Caco-2 (cell line): ENCODE data around the gene CYS1. TPM values are rescaled to one million over a fixed set of nuclear protein-coding genes. Genes with fewer than 3 reads are reported as not detected.

ENCODE experiments used
- BruUV-seq: library from RNA; stranded (reverse); fragments of 400-500 nt; replicated peaks from 2 replicates; lab custom pipeline; 2021; lab: Mats Ljungman, UMichigan
- CTCF ChIA-PET: fragments of 300-600 bp; sonication (Branson Sonifier 250); formaldehyde crosslinking; loops from one replicate; lab custom pipeline; 2022; ENCODE audit warnings: antibody characterized with exemption; lab: Charles Lee
- POLR2A ChIA-PET: fragments of 300-600 bp; sonication (Branson Sonifier 250); formaldehyde crosslinking; loops from one replicate; lab custom pipeline; 2022; ENCODE audit warnings: antibody characterized with exemption; lab: Charles Lee
- DNase-seq, 2 experiments: peaks; one replicate each; pipeline versions ENCODE4 v3.0.0 to v3.0.0-alpha.2; 2020 to 2022
- H3K27me3 ChIP-seq: replicated peaks from 2 replicates; pipeline ENCODE4 v1.6.0; 2011; ENCODE audit warnings: low read length; ENCODE audit not compliant: control insufficient read depth, insufficient read depth
- H3K36me3 ChIP-seq: 2 replicates; pipeline ENCODE4 v1.5.1; 2011; ENCODE audit warnings: low read length; ENCODE audit not compliant: control insufficient read depth, insufficient read depth
- H3K4me1 ChIP-seq: fragments of 250-450 bp; sonication (Bioruptor Pico); 2 replicates; pipeline ENCODE4 v1.5.1; 2020; ENCODE audit warnings: mild to moderate bottlenecking
- H3K4me3 ChIP-seq: 2 replicates; pipeline ENCODE4 v1.5.1; 2011; ENCODE audit warnings: low read depth, mild to moderate bottlenecking, control low read depth, low read length
- H3K9me3 ChIP-seq: fragments of 250-450 bp; sonication (Bioruptor Pico); 2 replicates; pipeline ENCODE4 v1.5.1; 2020; ENCODE audit warnings: mild to moderate bottlenecking, moderate library complexity
- H3K27ac Mint-ChIP-seq: one replicate; pipeline ENCODE4 v1.8.0; 2022; ENCODE audit warnings: mixed read lengths; ENCODE audit not compliant: unreplicated experiment
- H3K27me3 Mint-ChIP-seq: one replicate; pipeline ENCODE4 v1.8.0; 2022; ENCODE audit warnings: mixed read lengths; ENCODE audit not compliant: insufficient read depth, unreplicated experiment
- H3K36me3 Mint-ChIP-seq: one replicate; pipeline ENCODE4 v1.8.0; 2022; ENCODE audit warnings: mild to moderate bottlenecking, mixed read lengths; ENCODE audit not compliant: insufficient read depth, unreplicated experiment
- H3K4me1 Mint-ChIP-seq: one replicate; pipeline ENCODE4 v1.8.0; 2022; ENCODE audit warnings: low read depth, mixed read lengths; ENCODE audit not compliant: unreplicated experiment
- H3K4me3 Mint-ChIP-seq: one replicate; pipeline ENCODE4 v1.8.0; 2022; ENCODE audit warnings: mild to moderate bottlenecking, moderate library complexity, mixed read lengths; ENCODE audit not compliant: unreplicated experiment
- H3K9me3 Mint-ChIP-seq: one replicate; pipeline ENCODE4 v1.8.0; 2022; ENCODE audit warnings: mixed read lengths; ENCODE audit not compliant: unreplicated experiment
- CTCF ChIP-seq, 2 experiments: fragments of 200-600 bp in 1 of 2; IDR thresholded peaks; 1 replicate in 1 of 2; 2 replicates in 1 of 2; pipeline versions ENCODE4 v1.5.1 to v1.8.0; 2011 to 2022; ENCODE audit warnings: antibody characterized with exemption in 1 of 2, control low read depth in 1 of 2, inconsistent platforms in 1 of 2, low read depth in 1 of 2, low read length in 1 of 2, mild to moderate bottlenecking in 1 of 2, moderate library complexity in 1 of 2; ENCODE audit not compliant: insufficient read depth in 1 of 2, severe bottlenecking in 1 of 2, unreplicated experiment in 1 of 2
- intact Hi-C: fragments of 100-400 bp; cut with micrococcal nuclease; formaldehyde crosslinking; loops from one replicate; pipeline ENCODE4 v1.10.0; 2022; ENCODE audit not compliant: unreplicated experiment
- total RNA-seq: library from RNA; stranded (reverse); gene quantifications from 2 replicates; pipeline ENCODE4 v1.2.3, GENCODE V29; 2022

The CYS1 gene
- total RNA-seq, 1 experiment from 2014 or later: 1.4 TPM

- no peak for TF ChIP-seq CTCF (IDR thresholded peaks at IDR 0.05; ENCODE audit: insufficient read depth in 1 of 2, low read depth in 1 of 2, low read length in 1 of 2, severe bottlenecking in 1 of 2, unreplicated experiment in 1 of 2)
- Histone ChIP-seq H3K9me3 (no peaks in the 10 kb centered on the region), H3K4me1 (no peaks in the 10 kb centered on the region), H3K36me3 (no peaks in the 10 kb centered on the region), H3K4me3 (no peak overlapping the region), H3K27me3 (no peaks in the 10 kb centered on the region)
- Mint-ChIP-seq H3K27ac (no peak overlapping the region), H3K4me3 (no peak overlapping the region), H3K4me1 (peaks cover 8% of the 10 kb centered on the region), H3K36me3 (no peaks in the 10 kb centered on the region), H3K9me3 (no peaks in the 10 kb centered on the region), H3K27me3 (no peaks in the 10 kb centered on the region)
- intact Hi-C loops: no loop called here
- ChIA-PET CTCF (interaction anchor here (0.7 to 1.3 kb wide), 2 partner anchors 10 to 51 kb away, joined by 3 to 4 read pairs; no protein-coding TSS in a partner anchor), POLR2A (no interaction called here)
- no TSS peak for BruUV-seq
- DNase-seq: no peak
Measured at GRCh38 chr2:10035633-10036032, 44.6 kb downstream of the CYS1 start.

- H3K4me1 Mint-ChIP-seq: peaks cover 11% of the 10 kb centered on the region
- H3K9me3 ChIP-seq: no peaks in the 10 kb centered on the region
- H3K4me3 ChIP-seq: no peak overlapping the region
- no peaks in the 10 kb centered on the region for H3K27me3 ChIP-seq
- no peaks in the 10 kb centered on the region for H3K36me3 Mint-ChIP-seq
- no peak for DNase-seq
- no peaks in the 10 kb centered on the region for H3K27me3 Mint-ChIP-seq
- CTCF ChIA-PET: interaction anchor here (1.3 kb wide), 1 partner anchor 51 kb away, joined by 4 read pairs; no protein-coding TSS in a partner anchor
- H3K4me3 Mint-ChIP-seq: no peak overlapping the region
- H3K36me3 ChIP-seq: no peaks in the 10 kb centered on the region
- H3K9me3 Mint-ChIP-seq: no peaks in the 10 kb centered on the region
- intact Hi-C loops: no loop called here
- no TSS peak for BruUV-seq
- no peaks in the 10 kb centered on the region for H3K4me1 ChIP-seq
- H3K27ac Mint-ChIP-seq: no peak overlapping the region
- POLR2A ChIA-PET: no interaction called here
- TF ChIP-seq CTCF (IDR thresholded peaks at IDR 0.05; ENCODE audit: insufficient read depth in 1 of 2, low read depth in 1 of 2, low read length in 1 of 2, severe bottlenecking in 1 of 2, unreplicated experiment in 1 of 2): no peak
Measured at GRCh38 chr2:10035053-10035422, 45.2 kb downstream of the CYS1 start.

- Mint-ChIP-seq H3K36me3 (no peaks in the 10 kb centered on the region), H3K4me3 (no peak overlapping the region), H3K27me3 (no peaks in the 10 kb centered on the region), H3K9me3 (no peaks in the 10 kb centered on the region), H3K27ac (no peak overlapping the region), H3K4me1 (peaks cover 15% of the 10 kb centered on the region)
- no peaks in the 10 kb centered on the region for H3K9me3 ChIP-seq
- intact Hi-C loops: no loop called here
- no peaks in the 10 kb centered on the region for H3K36me3 ChIP-seq
- ChIA-PET POLR2A (interaction anchor here (0.8 kb wide), 1 partner anchor 10 kb away, joined by 3 read pairs; no protein-coding TSS in a partner anchor), CTCF (interaction anchor here (1.3 kb wide), 1 partner anchor 50 kb away, joined by 4 read pairs; no protein-coding TSS in a partner anchor)
- BruUV-seq: no TSS peak
- no peak for TF ChIP-seq CTCF (IDR thresholded peaks at IDR 0.05; ENCODE audit: insufficient read depth in 1 of 2, low read depth in 1 of 2, low read length in 1 of 2, severe bottlenecking in 1 of 2, unreplicated experiment in 1 of 2)
- no peaks in the 10 kb centered on the region for H3K4me1 ChIP-seq
- H3K4me3 ChIP-seq: no peak overlapping the region
- H3K27me3 ChIP-seq: no peaks in the 10 kb centered on the region
- DNase-seq: no peak
Measured at GRCh38 chr2:10034333-10035052, 45.7 kb downstream of the CYS1 start.
